B cell (primary cell): Measurements from ENCODE around the gene SRC. TPM values are rescaled to one million over a fixed set of nuclear protein-coding genes. Genes with fewer than 3 reads are reported as not detected.

Experiments used
- ATAC-seq: fragments of 200-7000 bp; cut with Tn5 transposase; one replicate; pipeline ENCODE4 v1.10.0; 2021; ENCODE audit warnings: low read depth, mild to moderate bottlenecking, moderate number of reproducible peaks, moderate library complexity
- CTCF ChIA-PET: fragments of 350-600 bp; sonication (Branson Sonifier 250); formaldehyde crosslinking; loops from one replicate; lab custom pipeline; 2021; ENCODE audit warnings: antibody characterized with exemption, inconsistent platforms; lab: Charles Lee
- POLR2A ChIA-PET: fragments of 350-600 bp; sonication (Branson Sonifier 250); formaldehyde crosslinking; loops from one replicate; lab custom pipeline; 2021; ENCODE audit warnings: antibody characterized with exemption; lab: Charles Lee
- DNase-seq: peaks from one replicate; pipeline ENCODE4 v3.0.0; 2013
- H2AFZ ChIP-seq: 2 replicates; pipeline ENCODE4 v1.6.1; 2012; ENCODE audit warnings: mild to moderate bottlenecking, low read depth, low read length; ENCODE audit not compliant: insufficient read depth, poor library complexity, severe bottlenecking
- H3K27ac ChIP-seq, 2 donors: 1 replicate in 1 of 2; 2 replicates in 1 of 2; pipeline ENCODE4 v1.5.1; 2012 to 2013; ENCODE audit warnings: low read length in 2 of 2, mild to moderate bottlenecking in 2 of 2, moderate library complexity in 1 of 2
- H3K27me3 ChIP-seq, 4 experiments: fragments of 200-600 bp in 1 of 4; sonication (generic) in 1 of 4; replicated peaks in 1 of 4; 1 replicate in 2 of 4; 2 replicates in 2 of 4; pipeline versions ENCODE4 v1.6.1 to v1.7.0; 2013 to 2016; ENCODE audit warnings: low read length in 3 of 4, mild to moderate bottlenecking in 2 of 4, mixed read lengths in 1 of 4, moderate library complexity in 1 of 4; ENCODE audit not compliant: insufficient read depth in 4 of 4, control insufficient read depth in 3 of 4; ENCODE audit errors: control extremely low read depth in 1 of 4
- H3K36me3 ChIP-seq, 2 experiments: replicated peaks in 1 of 2; 1 replicate in 1 of 2; 2 replicates in 1 of 2; pipeline versions ENCODE4 v1.6.1 to v1.7.1; 2013; ENCODE audit warnings: low read length in 1 of 2; ENCODE audit not compliant: insufficient read depth in 2 of 2, control insufficient read depth in 1 of 2; ENCODE audit errors: control extremely low read depth in 1 of 2, extremely low read depth in 1 of 2
- H3K4me1 ChIP-seq, 2 donors: fragments of 200-600 bp in 1 of 2; sonication (generic) in 1 of 2; 1 replicate in 1 of 2; 2 replicates in 1 of 2; pipeline versions ENCODE4 v1.5.1 to v1.6.1; 2013 to 2017; ENCODE audit warnings: low read length in 2 of 2; ENCODE audit not compliant: control insufficient read depth in 2 of 2, insufficient read depth in 2 of 2
- H3K4me2 ChIP-seq: replicated peaks from 2 replicates; pipeline ENCODE3; 2012; ENCODE audit warnings: mild to moderate bottlenecking, low read depth, low read length; ENCODE audit not compliant: poor library complexity, severe bottlenecking
- H3K4me3 ChIP-seq, 5 experiments: fragments of 200-600 bp in 1 of 5; sonication (generic) in 1 of 5; 1 replicate in 3 of 5; 2 replicates in 2 of 5; pipeline versions ENCODE4 v1.5.1 to v1.7.0; 2011 to 2016; ENCODE audit warnings: low read length in 4 of 5, mild to moderate bottlenecking in 4 of 5, low read depth in 2 of 5, control low read depth in 1 of 5, moderate library complexity in 1 of 5; ENCODE audit not compliant: insufficient read depth in 1 of 5; ENCODE audit errors: control extremely low read depth in 1 of 5, extremely low read depth in 1 of 5
- H3K79me2 ChIP-seq: fragments of 200-600 bp; sonication (generic); one replicate; pipeline ENCODE4 v1.6.0; 2016; ENCODE audit warnings: low read length; ENCODE audit not compliant: control insufficient read depth, insufficient read depth
- H3K9ac ChIP-seq: fragments of 200-600 bp; sonication (generic); 2 replicates; pipeline ENCODE4 v1.6.1; 2017; ENCODE audit warnings: mild to moderate bottlenecking, low read length, moderate library complexity
- H3K9me3 ChIP-seq, 3 donors: one replicate each; pipeline versions ENCODE4 v1.6.1 to v1.7.1; 2013; ENCODE audit warnings: low read length in 2 of 3; ENCODE audit not compliant: control insufficient read depth in 2 of 3, insufficient read depth in 1 of 3; ENCODE audit errors: control extremely low read depth in 1 of 3
- H4K20me1 ChIP-seq: 2 replicates; pipeline ENCODE4 v1.6.0; 2012; ENCODE audit warnings: mild to moderate bottlenecking, low read length; ENCODE audit not compliant: insufficient read depth, control insufficient read depth, poor library complexity, severe bottlenecking
- H3K27ac Mint-ChIP-seq: one replicate; pipeline ENCODE4 v1.8.0; 2021; ENCODE audit warnings: mixed read lengths
- H3K27me3 Mint-ChIP-seq: one replicate; pipeline ENCODE4 v1.8.0; 2021; ENCODE audit warnings: mixed read lengths
- H3K4me1 Mint-ChIP-seq: one replicate; pipeline ENCODE4 v1.8.0; 2021; ENCODE audit warnings: mixed read lengths
- H3K4me3 Mint-ChIP-seq: one replicate; pipeline ENCODE4 v1.8.0; 2021; ENCODE audit warnings: mixed read lengths
- H3K9me3 Mint-ChIP-seq: one replicate; pipeline ENCODE4 v1.8.0; 2022; ENCODE audit warnings: mixed read lengths; ENCODE audit not compliant: insufficient read depth
- EZH2 ChIP-seq: IDR thresholded peaks from 2 replicates; pipeline ENCODE4 v1.6.1; 2012; ENCODE audit warnings: borderline replicate concordance, low read depth, mild to moderate bottlenecking, moderate library complexity, low read length; ENCODE audit not compliant: insufficient read depth, poor library complexity, severe bottlenecking
- WGBS: methylation state at CpG from one replicate; pipeline ENCODE4 v1.1.5; 2013; ENCODE audit warnings: missing lambda C conversion rate; ENCODE audit not compliant: insufficient coverage; 5-methylcytosine and 5-hydroxymethylcytosine counted together
- intact Hi-C: fragments of 100-400 bp; cut with micrococcal nuclease; formaldehyde crosslinking; loops from one replicate; pipeline ENCODE4 v1.10.0; 2022
- polyA minus RNA-seq: library from RNA; depleted of rRNA, polyadenylated mRNA; stranded (reverse); fragments of >200 nt; gene quantifications from 2 replicates; pipeline ENCODE4 v1.2.3, GENCODE V29; 2012
- polyA plus RNA-seq: library from polyadenylated mRNA; depleted of rRNA; stranded (reverse); fragments of >200 nt; gene quantifications from 2 replicates; pipeline ENCODE4 v1.2.3, GENCODE V29; 2012
- total RNA-seq, 2 donors: library from RNA; stranded (reverse); fragments of 120-200 nt in 1 of 2; gene quantifications; 1 replicate in 1 of 2; 2 replicates in 1 of 2; pipeline versions ENCODE4 v1.2.3 to v1.2.4, GENCODE V29; 2013 to 2022
- TF ChIP-seq, protein P1 (sequence below): fragments of 200-600 bp; IDR thresholded peaks from one replicate; pipeline ENCODE4 v1.8.0; 2022; ENCODE audit warnings: antibody characterized with exemption, mild to moderate bottlenecking

Gene SRC
- total RNA-seq (16.8 and 20.4 TPM in 2 replicates), polyA plus RNA-seq (6.5 and 11.8 TPM in 2 replicates), polyA minus RNA-seq (3.1 and 13.7 TPM in 2 replicates)
- 2.9 TPM for total RNA-seq (2013)

DNA sequence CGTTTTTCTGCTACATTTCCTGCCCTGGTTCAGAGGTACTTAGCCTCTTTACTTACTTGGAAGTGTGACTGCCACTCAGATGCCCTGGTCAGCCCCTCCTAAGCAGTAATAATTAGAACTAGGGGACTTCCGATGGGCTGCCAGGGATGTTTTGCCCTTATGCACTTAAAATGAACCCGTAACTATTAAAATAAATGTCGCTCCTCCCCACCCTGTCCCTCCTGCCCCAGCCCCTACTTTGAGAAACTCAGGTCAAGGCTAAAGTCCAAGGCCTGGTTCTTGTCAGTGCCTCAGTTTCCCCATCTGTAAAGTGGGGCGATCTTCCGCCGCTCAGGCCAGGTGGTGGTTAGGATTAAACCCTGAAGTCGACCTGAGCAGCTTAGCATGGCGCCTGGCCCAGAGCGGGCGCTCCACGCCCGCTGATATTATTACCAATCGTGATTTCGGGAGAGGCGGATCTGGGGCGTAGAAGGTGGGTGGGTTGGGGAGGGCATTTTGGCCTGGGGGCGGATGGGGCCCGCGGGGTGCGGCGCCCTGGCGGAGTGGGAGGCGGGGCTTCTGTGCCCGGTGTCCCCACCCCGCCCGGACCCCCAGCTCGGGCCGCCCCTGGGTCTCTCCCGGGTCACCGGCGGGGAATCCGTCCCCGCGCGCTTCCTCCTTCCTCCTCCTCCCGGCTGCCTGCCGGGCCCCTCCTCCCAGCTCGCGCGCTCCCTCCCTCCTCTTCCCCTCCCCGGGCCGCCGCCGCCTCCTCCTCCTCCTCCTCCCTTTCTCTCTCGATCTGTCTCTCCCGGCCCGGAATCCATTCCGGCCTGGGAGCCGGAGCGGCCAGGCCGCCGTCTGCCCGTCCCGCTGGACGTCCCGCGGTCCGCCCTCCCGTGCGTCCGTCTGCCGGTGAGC, at the start of gene SRC:
Gene SRC, plus strand, starts transcription at position 802 of the 897 bp plus-strand sequence. CDS start 38,014 bp downstream, outside the sequence.
- Histone ChIP-seq H3K4me3 (peak within 1 kb of the TSS in 4 of 5 experiments; percentile 57 to 72 (median 72)), H3K27me3 (no peaks in the 10 kb centered on the region), H3K36me3 (no peaks in the 10 kb centered on the region), H3K9ac (peak within 1 kb of the TSS; percentile 75), H3K4me1 (peaks cover 13 to 26% of the 10 kb centered on the region in 2 donors), H2AFZ (peak within 1 kb of the TSS; percentile 91), H3K4me2 (peak within 1 kb of the TSS; percentile 91), H3K79me2 (peaks cover 8% of the 10 kb centered on the region), H3K9me3 (peaks cover 0 to 3% (median 0%) of the 10 kb centered on the region in 3 donors), H3K27ac (peak within 1 kb of the TSS; percentile 16 to 65), H4K20me1 (no peaks in the 10 kb centered on the region)
- DNase-seq, result peak; percentile 65
- Mint-ChIP-seq H3K4me3 (peak within 1 kb of the TSS; percentile 81), H3K9me3 (no peaks in the 10 kb centered on the region), H3K4me1 (peaks cover 24% of the 10 kb centered on the region), H3K27me3 (no peaks in the 10 kb centered on the region), H3K27ac (peak within 1 kb of the TSS; percentile 81)
- ChIA-PET CTCF (interaction anchor here (0.6 to 1.8 kb wide), 5 partner anchors 38 to 1528 kb away, joined by 3 to 5 read pairs (median 3); no protein-coding TSS in a partner anchor), POLR2A (interaction anchor here (0.6 to 1.7 kb wide), 5 partner anchors 11 to 56 kb away, joined by 3 to 7 read pairs (median 3); partner anchors contain the start of gene MANBAL)
- ATAC-seq, result peak; percentile 71
- WGBS, result 2% methylated on average over 61 of the region's 63 CpGs
- TF ChIP-seq, protein P1, sequence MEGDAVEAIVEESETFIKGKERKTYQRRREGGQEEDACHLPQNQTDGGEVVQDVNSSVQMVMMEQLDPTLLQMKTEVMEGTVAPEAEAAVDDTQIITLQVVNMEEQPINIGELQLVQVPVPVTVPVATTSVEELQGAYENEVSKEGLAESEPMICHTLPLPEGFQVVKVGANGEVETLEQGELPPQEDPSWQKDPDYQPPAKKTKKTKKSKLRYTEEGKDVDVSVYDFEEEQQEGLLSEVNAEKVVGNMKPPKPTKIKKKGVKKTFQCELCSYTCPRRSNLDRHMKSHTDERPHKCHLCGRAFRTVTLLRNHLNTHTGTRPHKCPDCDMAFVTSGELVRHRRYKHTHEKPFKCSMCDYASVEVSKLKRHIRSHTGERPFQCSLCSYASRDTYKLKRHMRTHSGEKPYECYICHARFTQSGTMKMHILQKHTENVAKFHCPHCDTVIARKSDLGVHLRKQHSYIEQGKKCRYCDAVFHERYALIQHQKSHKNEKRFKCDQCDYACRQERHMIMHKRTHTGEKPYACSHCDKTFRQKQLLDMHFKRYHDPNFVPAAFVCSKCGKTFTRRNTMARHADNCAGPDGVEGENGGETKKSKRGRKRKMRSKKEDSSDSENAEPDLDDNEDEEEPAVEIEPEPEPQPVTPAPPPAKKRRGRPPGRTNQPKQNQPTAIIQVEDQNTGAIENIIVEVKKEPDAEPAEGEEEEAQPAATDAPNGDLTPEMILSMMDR, result no peak
- TF ChIP-seq EZH2, result no peak
- intact Hi-C loops, result loop anchor here (5.0 kb wide), 1 partner anchor 53 kb away; no protein-coding TSS in a partner anchor
